Esophagus muscularis mucosa (tissue), 4 donors: Measurements from ENCODE around the gene SLC24A3.

ENCODE experiments used
- EP300 ChIP-seq: sonication (generic); formaldehyde crosslinking; IDR thresholded peaks from one replicate; pipeline ENCODE4 v1.6.1; 2017; ENCODE audit warnings: antibody characterized with exemption
- POLR2A ChIP-seq: fragments of 450-650 bp; IDR thresholded peaks from one replicate; pipeline ENCODE4 v1.6.1; 2017; ENCODE audit warnings: antibody characterized with exemption, moderate library complexity, mild to moderate bottlenecking, low read depth
- TF ChIP-seq, protein P1 (sequence below), 3 experiments: fragments of 200-600 bp in 2 of 3; fragments of 450-650 bp in 1 of 3; sonication (generic) in 2 of 3; IDR thresholded peaks; one replicate each; pipeline ENCODE4 v1.5.1; 2017 to 2019; ENCODE audit warnings: antibody characterized with exemption in 3 of 3, mild to moderate bottlenecking in 2 of 3, moderate library complexity in 1 of 3

DNA sequence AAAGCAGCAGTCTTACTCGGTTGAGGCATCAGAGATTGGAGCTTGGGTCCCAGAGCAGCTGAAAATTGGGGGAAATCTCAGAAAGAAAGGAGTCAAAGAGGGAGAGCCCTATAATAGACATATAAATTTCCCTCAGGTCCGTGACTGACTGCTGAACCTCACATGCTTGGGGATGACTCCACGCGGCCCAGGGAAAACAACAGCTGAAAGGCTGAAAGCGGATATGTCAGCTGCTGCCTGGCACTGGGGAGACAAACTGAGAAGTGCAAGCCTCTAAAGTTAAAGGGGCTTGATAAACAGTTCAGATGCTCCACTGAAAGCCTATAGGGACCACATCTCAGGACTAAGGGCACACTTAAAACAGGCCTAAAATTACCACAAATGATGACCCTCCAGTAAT is 289.7 kb downstream of the SLC24A3 start:
- no peak for TF ChIP-seq POLR2A
- TF ChIP-seq, protein P1, sequence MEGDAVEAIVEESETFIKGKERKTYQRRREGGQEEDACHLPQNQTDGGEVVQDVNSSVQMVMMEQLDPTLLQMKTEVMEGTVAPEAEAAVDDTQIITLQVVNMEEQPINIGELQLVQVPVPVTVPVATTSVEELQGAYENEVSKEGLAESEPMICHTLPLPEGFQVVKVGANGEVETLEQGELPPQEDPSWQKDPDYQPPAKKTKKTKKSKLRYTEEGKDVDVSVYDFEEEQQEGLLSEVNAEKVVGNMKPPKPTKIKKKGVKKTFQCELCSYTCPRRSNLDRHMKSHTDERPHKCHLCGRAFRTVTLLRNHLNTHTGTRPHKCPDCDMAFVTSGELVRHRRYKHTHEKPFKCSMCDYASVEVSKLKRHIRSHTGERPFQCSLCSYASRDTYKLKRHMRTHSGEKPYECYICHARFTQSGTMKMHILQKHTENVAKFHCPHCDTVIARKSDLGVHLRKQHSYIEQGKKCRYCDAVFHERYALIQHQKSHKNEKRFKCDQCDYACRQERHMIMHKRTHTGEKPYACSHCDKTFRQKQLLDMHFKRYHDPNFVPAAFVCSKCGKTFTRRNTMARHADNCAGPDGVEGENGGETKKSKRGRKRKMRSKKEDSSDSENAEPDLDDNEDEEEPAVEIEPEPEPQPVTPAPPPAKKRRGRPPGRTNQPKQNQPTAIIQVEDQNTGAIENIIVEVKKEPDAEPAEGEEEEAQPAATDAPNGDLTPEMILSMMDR (IDR thresholded peaks at IDR 0.05): no peak
- no peak for TF ChIP-seq EP300
